Activated CD8-positive, alpha-beta memory T cell treated with anti-CD3 and anti-CD28 coated beads, Interleukin-2, amount 50 U/mL, for 24 hours (primary cell): Measurements from ENCODE around the gene C19orf25.

Source experiments
- DNase-seq: peaks from one replicate; pipeline ENCODE4 v3.0.0-alpha.2; 2020; ENCODE audit errors: extremely low read depth

Gene C19orf25

DNA sequence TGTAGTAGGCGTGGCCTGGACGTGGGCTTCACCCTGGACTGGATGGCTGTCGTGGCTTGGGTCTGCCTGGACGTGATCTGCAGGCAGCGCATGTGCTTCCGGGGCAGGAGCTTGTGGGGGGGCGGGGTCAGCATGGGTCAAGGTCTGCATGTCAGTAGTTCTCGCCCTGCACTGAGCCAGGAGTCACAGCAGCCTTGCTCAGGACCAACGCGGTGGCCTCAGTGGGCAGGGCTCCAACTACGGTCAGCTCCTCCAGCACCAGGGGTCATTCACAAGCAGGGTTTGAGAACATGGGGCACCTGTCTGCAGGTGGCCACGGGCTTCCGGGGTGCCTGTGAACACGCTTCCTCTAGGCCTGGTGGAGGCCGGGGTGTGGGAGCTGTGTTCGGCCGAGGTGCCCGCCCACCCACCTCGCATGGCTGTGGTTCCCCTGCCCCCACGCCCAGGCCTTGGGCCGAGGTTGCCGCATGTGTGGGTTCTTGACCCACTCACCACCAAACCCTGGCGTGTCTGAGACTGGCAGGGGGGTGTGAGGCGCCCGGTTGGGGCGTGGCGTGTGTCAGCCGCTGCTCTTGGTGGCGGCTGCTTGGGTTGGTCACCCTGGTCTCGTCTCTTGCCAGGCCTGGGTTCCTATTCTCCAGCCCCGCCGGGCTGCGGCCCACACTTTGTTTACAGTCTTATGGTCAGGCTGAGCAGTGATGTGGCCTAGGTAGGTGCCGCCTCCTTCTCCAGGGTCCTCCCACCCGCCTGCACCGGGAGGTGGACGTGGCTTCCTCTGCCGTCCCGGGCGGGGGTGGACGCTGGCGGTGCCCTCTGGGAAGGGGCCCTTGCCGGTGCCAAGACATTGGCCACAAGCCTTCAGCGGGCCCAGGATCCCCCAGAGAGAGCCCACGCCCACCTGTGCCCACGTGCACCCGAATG is 45.6 kb downstream of the C19orf25 start:
- no peak for DNase-seq

DNA sequence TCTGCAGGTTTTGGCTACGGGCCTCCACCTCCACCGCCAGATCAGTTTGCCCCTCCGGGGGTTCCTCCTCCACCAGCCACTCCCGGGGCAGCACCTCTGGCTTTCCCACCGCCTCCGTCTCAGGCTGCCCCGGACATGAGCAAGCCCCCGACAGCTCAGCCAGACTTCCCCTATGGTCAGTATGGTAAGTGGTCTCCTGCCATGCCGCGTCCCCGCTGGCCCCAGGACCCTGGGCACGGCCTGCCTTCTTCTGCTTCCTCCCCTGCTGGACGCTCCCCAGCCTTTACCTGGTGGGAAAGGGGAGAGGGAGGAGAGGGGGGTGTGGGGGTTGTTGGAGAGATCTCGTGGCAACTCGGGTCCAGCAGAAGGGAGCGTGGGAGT is 46.5 kb downstream of the C19orf25 start:
- no peak for DNase-seq

- no peak for DNase-seq
Measured at GRCh38 chr19:1431759-1432506, 47.1 kb downstream of the C19orf25 start.

- no peak for DNase-seq
Measured at GRCh38 chr19:1430246-1430645, 48.8 kb downstream of the C19orf25 start.

GRCh38 chr19:1429750-1430149 is 49.3 kb downstream of the C19orf25 start:
- DNase-seq: no peak

DNA sequence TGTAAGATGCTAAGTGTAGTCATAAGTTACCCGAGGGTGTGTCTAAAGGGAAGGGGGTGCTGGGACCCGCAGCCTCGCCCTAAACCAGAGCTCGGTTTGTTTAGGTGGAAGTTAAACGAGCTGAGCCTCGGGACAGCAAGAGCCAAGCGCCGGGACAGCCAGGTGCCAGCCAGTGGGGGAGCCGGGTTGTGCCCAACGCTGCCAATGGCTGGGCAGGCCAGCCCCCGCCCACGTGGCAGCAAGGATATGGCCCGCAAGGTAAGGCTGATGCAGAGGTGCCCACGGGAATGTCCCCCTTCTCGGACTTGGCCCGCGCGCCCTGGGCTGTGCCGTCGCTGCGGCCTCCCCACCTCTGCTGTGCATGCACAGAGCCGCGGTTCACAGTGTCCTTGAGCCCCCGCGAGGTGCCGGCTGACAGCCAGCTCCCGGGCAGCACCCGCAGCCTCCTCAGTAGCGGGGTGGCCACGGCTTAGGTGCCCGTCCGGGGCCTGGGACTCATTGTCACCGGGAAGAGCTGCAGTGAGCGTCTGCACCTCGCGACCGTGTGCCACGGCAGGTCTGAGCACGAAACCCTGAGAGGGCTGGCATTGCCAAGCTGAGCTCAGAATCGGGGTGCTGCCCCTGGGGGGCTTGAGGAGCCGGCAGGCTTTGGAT is 50.1 kb downstream of the C19orf25 start:
- no peak for DNase-seq

DNA sequence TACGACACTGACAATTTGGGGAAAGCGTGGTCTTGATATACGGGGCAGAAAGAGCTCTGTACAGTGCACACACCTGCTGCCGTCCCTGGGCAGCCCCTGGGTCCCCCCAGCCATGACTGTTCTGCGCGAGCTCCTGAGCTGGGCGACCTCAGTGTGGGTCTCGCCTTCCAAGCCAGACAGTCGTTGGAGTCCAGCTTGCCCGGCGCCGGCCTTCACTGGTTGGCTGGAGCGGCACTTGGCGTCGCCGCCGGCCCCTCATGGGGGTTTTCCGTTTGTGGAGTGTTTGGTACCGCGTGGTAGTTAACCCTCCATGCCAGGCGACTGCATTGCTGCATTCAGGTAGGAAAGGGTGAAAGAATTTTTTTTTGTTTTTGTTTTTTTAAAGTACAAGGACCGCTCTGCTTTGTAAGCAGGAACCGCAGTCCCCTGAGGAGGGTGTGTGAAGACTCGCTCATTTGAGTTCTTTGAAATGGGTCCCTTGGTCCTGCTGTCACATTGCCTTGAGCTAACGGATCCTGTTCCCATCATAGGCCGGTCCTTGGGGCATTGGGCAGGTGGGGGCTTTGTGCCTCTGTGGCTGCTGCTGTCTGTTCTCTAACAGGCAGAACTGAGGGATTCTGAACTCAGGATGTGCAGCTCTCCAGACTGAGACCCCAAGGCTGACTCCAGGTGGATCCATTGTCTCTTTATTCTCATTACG is 51.6 kb downstream of the C19orf25 start:
- no peak for DNase-seq

DNA sequence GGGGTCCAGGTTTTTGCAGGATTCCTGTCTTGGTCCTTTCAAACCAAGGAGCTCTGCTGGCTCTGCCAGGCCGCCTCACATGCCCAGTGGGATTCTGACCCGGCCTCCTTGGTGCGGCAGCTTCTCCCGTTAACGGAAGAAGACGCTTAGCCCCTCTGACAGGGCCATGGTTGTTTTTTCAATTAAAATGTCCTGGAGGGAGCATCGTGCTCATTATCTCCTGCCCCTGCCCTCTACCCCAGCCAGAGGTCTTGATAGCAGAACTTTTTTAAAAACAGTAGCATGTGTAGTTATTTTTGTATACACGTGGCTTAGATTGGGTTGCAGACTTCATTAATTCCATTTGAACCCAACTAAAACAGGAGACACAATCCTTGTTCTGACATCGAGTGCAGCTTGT is 52.3 kb downstream of the C19orf25 start:
- DNase-seq: no peak

DNA sequence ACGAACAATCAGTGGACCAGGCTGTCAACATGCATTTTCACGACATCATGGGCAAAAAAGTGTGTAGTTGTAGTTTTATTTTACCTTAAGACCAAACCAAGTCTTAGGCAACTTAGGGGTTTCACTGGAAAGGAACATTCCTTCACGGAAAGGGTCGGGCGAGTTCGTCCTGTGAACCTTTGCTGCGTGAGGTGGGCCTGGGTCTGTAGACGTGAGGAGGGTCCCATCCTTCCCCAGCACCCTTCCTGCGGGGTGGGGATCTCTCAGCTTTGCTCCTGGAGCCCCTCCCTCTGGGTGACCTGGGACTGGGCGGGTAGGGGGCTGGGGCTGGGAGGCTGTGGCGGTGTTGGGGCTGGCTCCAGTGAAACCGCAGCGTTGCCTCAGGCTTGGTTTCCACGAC is 53.1 kb downstream of the C19orf25 start:
- no peak for DNase-seq

- DNase-seq: no peak
Measured at GRCh38 chr19:1425102-1425837, 53.7 kb downstream of the C19orf25 start.

DNA sequence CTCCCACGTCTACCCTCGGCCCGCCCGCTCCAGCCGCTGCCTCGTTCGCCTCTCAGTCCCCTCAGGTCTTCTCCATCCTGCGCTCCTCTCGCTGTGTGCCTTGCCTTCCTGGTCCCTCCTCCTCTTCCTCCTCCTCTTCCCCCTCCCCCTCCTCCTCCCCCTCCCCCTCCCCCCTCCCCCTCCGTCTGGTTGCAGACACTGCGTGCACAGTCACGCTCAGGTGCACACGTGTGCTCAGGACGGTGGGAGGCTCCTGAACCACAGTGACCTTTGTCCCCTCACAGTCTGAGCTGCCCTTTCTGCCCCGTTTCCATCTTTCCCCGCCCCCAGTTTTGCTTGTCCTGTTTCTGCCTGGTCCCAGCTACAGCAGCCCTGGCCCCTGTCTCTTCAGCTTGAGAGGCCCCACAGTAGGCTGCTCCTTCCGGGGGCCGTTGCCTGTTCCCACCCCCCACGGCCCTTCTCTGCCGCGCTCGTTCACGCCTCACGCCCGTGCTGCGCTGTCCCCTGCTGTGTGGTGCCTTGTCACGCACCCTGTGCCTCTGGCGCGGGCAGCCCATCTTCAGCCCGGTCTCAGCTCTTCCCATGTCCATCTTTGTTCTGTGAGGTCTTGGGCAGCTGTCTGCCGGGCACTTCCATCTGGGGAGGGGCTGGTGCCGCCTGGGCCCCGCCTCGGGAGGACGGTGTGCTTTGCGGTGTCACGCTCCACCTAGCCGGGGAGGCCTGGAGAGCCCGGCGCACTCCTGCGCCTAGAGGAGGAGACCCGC is 54.6 kb downstream of the C19orf25 start:
- DNase-seq: no peak

DNA sequence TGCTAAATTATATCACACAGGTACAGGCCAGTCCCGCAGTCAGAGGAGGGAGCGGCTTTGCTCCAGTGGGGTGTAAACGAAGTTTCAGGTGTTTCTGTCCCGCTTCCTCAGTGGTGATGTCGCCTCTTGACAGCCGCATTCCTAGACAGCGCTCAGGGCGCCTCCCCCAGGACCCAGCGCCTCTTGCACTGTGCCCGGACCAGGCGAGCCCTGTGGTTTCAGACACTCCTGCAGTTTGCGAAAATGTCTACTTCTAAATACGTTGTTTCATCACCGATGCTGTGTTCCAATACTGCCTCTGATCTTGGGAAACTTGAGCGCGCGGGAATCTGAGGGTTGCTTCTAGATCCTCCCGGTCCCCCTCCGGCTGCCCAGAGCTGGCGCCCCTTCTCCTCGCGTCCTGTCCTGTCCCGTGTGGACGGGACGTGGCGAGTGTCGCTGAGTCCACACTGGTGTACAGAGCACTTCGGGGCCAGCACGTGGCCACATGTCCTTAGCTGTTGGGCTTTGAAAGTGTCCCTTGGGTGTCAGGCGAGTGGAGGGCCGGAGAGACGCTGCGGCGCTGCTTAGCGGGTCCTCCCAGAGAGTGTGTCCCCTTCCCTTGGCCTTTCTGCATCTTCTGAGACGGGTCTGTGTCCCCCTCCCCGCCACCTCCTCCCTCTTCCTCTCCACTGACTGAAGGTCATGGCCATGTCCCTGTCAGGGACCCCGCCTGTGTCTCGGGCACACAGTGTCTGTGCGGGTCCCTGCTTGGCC is 55.4 kb downstream of the C19orf25 start:
- no peak for DNase-seq
